PFSK-1 (cell line): Measurements from ENCODE around the gene ADM5.

ENCODE experiments used
- FOXP2 ChIP-seq: optimal IDR thresholded peaks from 2 replicates; pipeline ENCODE3; 2011; ENCODE audit warnings: borderline replicate concordance, control low read depth, inconsistent platforms; ENCODE audit not compliant: insufficient read depth; ENCODE audit errors: extremely low read length, extremely low read depth
- POLR2AphosphoS5 ChIP-seq: IDR thresholded peaks from 2 replicates; pipeline ENCODE4 v1.6.1; 2012; ENCODE audit warnings: low read depth, mild to moderate bottlenecking, control low read depth, low read length, moderate library complexity
- REST ChIP-seq, 2 experiments: IDR thresholded peaks; 2 replicates each; pipeline versions ENCODE4 v1.6.1 to v1.8.0; 2011 to 2012; ENCODE audit warnings: low read depth in 2 of 2, low read length in 2 of 2, control low read depth in 1 of 2, inconsistent platforms in 1 of 2, mild to moderate bottlenecking in 1 of 2, moderate library complexity in 1 of 2; ENCODE audit not compliant: insufficient read depth in 1 of 2
- SIN3A ChIP-seq: IDR thresholded peaks from 2 replicates; pipeline ENCODE4 v1.6.1; 2012; ENCODE audit warnings: mild to moderate bottlenecking, low read length, moderate library complexity, borderline replicate concordance; ENCODE audit not compliant: insufficient read depth
- TAF1 ChIP-seq: IDR thresholded peaks from 2 replicates; pipeline ENCODE4 v1.6.1; 2012; ENCODE audit warnings: low read length, control low read depth, borderline replicate concordance; ENCODE audit not compliant: insufficient read depth

Gene ADM5

GRCh38 chr19:49672131-49672919 lies 17.1 kb upstream of the ADM5 start:
- TF ChIP-seq SIN3A = no peak
- no peak for TF ChIP-seq POLR2AphosphoS5
- TF ChIP-seq FOXP2 = no peak
- TF ChIP-seq REST (IDR thresholded peaks at IDR 0.05; ENCODE audit: insufficient read depth in 1 of 2, low read depth in 2 of 2, low read length in 2 of 2) = no peak
- TF ChIP-seq TAF1 = no peak

GRCh38 chr19:49676136-49676783 lies 13.1 kb upstream of the ADM5 start:
- TF ChIP-seq SIN3A = no peak
- peak; percentile 55; the same call in 1 of the 2 replicates for TF ChIP-seq POLR2AphosphoS5
- TF ChIP-seq TAF1 = 0 out of 2 replicates have a peak, but pooled peaks have one; percentile 37

GRCh38 chr19:49676784-49677230 lies 12.6 kb upstream of the ADM5 start:
- peak; percentile 49 for TF ChIP-seq FOXP2
- TF ChIP-seq TAF1 = no peak
- TF ChIP-seq POLR2AphosphoS5 = no peak
- no peak for TF ChIP-seq SIN3A
- TF ChIP-seq REST (IDR thresholded peaks at IDR 0.05; ENCODE audit: insufficient read depth in 1 of 2, low read depth in 2 of 2, low read length in 2 of 2) = no peak

- TF ChIP-seq TAF1 (peak; percentile 90), POLR2AphosphoS5 (peak; percentile 83), FOXP2 (peak; percentile 8), REST (IDR thresholded peaks at IDR 0.05; ENCODE audit: insufficient read depth in 1 of 2, low read depth in 2 of 2, low read length in 2 of 2) (0 out of 4 replicates have a peak, but pooled peaks of 1 of the 2 experiments have one; percentile 26), SIN3A (peak; percentile 68; the same call in 1 of the 2 replicates)
These were observed 12.0 kb upstream of the ADM5 start, which contains the start of gene PRMT1 for GRCh38 chr19:49677231-49677900. Gene PRMT1 (plus strand): TSS chr19:49677271. CDS start chr19:49677281, 10 bp downstream.
